K562 (cell line): ENCODE measurements around the gene HOXB5. TPM values are rescaled to one million over a fixed set of nuclear protein-coding genes. Genes with fewer than 3 reads are reported as not detected.

ENCODE experiments used
- COPS2 ChIP-seq: fragments of 450-650 bp; conservative IDR thresholded peaks from 2 replicates; pipeline ENCODE4 v1.6.1; 2016; ENCODE audit warnings: mild to moderate bottlenecking, moderate library complexity
- EZH2 ChIP-seq: IDR thresholded peaks from 2 replicates; pipeline ENCODE4 v1.6.1; 2012; ENCODE audit warnings: low read depth, mild to moderate bottlenecking, inconsistent platforms, low read length, borderline replicate concordance
- KDM2B ChIP-seq: fragments of 250-450 bp; sonication (Bioruptor Pico); IDR thresholded peaks from 2 replicates; pipeline ENCODE4 v1.8.0; 2021; ENCODE audit warnings: mild to moderate bottlenecking, moderate library complexity
- MLLT1 ChIP-seq, 2 experiments: fragments of 450-650 bp; IDR thresholded peaks; 2 replicates each; pipeline ENCODE4 v1.6.1; 2016
- NBN ChIP-seq: fragments of 450-650 bp; IDR thresholded peaks from 2 replicates; pipeline ENCODE4 v1.6.1; 2016; ENCODE audit warnings: low read depth, mild to moderate bottlenecking
- PPARD ChIP-seq: fragments of 250-450 bp; sonication (Bioruptor Pico); IDR thresholded peaks from 2 replicates; pipeline ENCODE4 v1.8.0; 2022; ENCODE audit warnings: inconsistent platforms, mild to moderate bottlenecking, moderate library complexity
- RBM22 ChIP-seq: fragments of 200-400 bp; formaldehyde crosslinking; IDR thresholded peaks from 2 replicates; pipeline ENCODE4 v1.6.1; 2018; ENCODE audit warnings: low read length, low read depth; ENCODE audit not compliant: poor library complexity, severe bottlenecking
- RFX7 ChIP-seq: fragments of 250-450 bp; sonication (Bioruptor Pico); IDR thresholded peaks from 2 replicates; pipeline ENCODE4 v1.5.1; 2021; ENCODE audit warnings: mild to moderate bottlenecking
- SNRNP70 ChIP-seq: fragments of 200-400 bp; formaldehyde crosslinking; optimal IDR thresholded peaks from 2 replicates; pipeline ENCODE3; 2017; ENCODE audit warnings: low read depth, low read length
- TAL1 ChIP-seq: fragments of 450-650 bp; IDR thresholded peaks from 2 replicates; pipeline ENCODE4 v1.6.1; 2016; ENCODE audit warnings: mild to moderate bottlenecking
- TARDBP ChIP-seq: fragments of 450-650 bp; IDR thresholded peaks from 2 replicates; pipeline ENCODE4 v1.6.1; 2016
- TCF3 ChIP-seq: sonication (generic); formaldehyde crosslinking; IDR thresholded peaks from 2 replicates; pipeline ENCODE4 v1.4.0; 2020; ENCODE audit warnings: mild to moderate bottlenecking, missing genetic modification reagents
- TGIF2 ChIP-seq: sonication (generic); formaldehyde crosslinking; IDR thresholded peaks from 2 replicates; pipeline ENCODE4 v1.8.1; 2022; ENCODE audit warnings: mild to moderate bottlenecking, missing genetic modification reagents, moderate library complexity
- ZBED1 ChIP-seq: IDR thresholded peaks from 2 replicates; pipeline ENCODE4 v1.6.1; 2014
- ZNF324 ChIP-seq: fragments of 250-450 bp; sonication (Bioruptor Pico); IDR thresholded peaks from 2 replicates; pipeline ENCODE4 v1.4.0; 2020; ENCODE audit warnings: mild to moderate bottlenecking
- ZNF449 ChIP-seq: fragments of 250-450 bp; sonication (Bioruptor Pico); IDR thresholded peaks from 2 replicates; pipeline ENCODE4 v1.8.0; 2022; ENCODE audit warnings: moderate library complexity, mild to moderate bottlenecking, inconsistent platforms
- polyA plus RNA-seq, 8 experiments: library from polyadenylated mRNA; depleted of rRNA in 4 of 8; stranded (reverse) in 5 of 8; unstranded in 3 of 8; fragments of >200 nt; fragmentation: Nextera tagmentation in 2 of 8; fragmentation: Illumina TruSeq in 1 of 8; extraction: Ambion mirVana in 2 of 8; extraction: Trizol in 1 of 8; gene quantifications; 2 replicates each; pipeline versions ENCODE4 v1.2.1 to v1.2.3, GENCODE V29; 2011 to 2014; ENCODE audit warnings: inconsistent platforms in 1 of 8, missing spikeins in 1 of 8
- total RNA-seq, 7 experiments: library from RNA; depleted of rRNA in 6 of 7; stranded (reverse); fragments of >200 nt in 6 of 7; fragmentation: Illumina TruSeq in 2 of 7; extraction: Trizol in 2 of 7; gene quantifications; 2 replicates each; pipeline versions ENCODE4 v1.2.1 to v1.2.3, GENCODE V29; 2011 to 2021; ENCODE audit warnings: low replicate concordance in 1 of 7
- TF ChIP-seq, protein P1 (sequence below): sonication (generic); formaldehyde crosslinking; IDR thresholded peaks from 2 replicates; pipeline ENCODE4 v1.8.0; 2022; ENCODE audit warnings: missing genetic modification reagents, mild to moderate bottlenecking, moderate library complexity, borderline replicate concordance
- TF ChIP-seq, protein P2 (sequence below): conservative IDR thresholded peaks from 2 replicates; pipeline ENCODE4 v1.6.1; 2011; ENCODE audit warnings: low read depth, mild to moderate bottlenecking, low read length; ENCODE audit not compliant: control insufficient read depth
- TF ChIP-seq, protein P3 (sequence below): fragments of 450-650 bp; IDR thresholded peaks from 2 replicates; pipeline ENCODE4 v1.7.1; 2018; ENCODE audit warnings: mild to moderate bottlenecking, low read depth; ENCODE audit not compliant: partially characterized antibody

Gene HOXB5
- total and polyA plus RNA-seq, 9 of the 15 experiments (the other 6 are each of a cell fraction or from before 2014, with no cell fraction given): 0.24 to 2.7 (median 0.65) TPM

DNA sequence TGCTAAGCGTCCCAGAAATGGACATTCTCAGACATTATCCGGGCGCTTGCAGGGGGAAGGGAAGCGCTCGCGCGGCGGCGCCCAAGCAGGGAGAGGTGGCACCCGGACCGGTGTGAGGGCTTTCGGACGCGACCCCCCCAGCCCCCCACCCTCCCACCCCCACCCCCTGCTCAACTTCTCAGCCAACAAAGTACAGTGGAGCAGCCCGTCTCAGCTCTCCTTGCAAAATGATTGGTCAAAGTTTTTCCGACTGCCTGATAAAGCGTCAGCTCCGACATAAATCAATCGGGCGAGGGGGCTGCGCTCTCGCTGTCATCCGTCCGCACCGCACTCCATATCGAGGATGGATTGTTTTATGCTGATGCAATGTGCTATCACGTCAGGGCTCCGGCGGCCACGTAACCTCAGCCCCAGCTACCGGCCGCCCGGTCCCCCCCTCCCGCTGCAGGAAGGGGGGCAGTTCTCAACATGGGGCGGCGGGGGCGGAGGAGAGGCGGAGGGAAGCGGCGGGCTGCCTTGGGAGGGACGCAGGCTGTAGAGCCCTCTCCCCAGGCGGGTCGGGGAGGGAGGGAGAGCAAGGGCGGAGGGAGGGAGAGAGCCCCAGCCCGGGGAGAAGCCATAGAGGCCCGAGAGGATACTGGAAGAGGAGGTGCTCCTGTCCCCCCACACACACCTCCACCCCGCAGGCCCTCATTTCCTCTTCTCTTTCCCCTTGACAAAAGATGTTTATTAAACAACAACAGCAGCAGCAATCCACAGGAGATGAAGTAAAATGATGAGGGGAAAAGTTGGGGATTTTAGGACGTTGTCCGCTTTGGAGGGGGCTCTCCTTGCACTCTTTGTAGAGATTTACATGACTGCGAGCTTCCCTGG is 32.9 kb upstream of the HOXB5 start, which contains the start of gene HOXB9 (continued):
- TF ChIP-seq NBN (peak; percentile 97), ZBED1 (peak; percentile 89; the same call in 1 of the 2 replicates), COPS2 (no peak), MLLT1 (IDR thresholded peaks at IDR 0.05) (peak; percentile 23 to 65; a peak in 3 of 4 replicates), TCF3 (CRISPR knock-in tag) (peak; percentile 51; the same call in 1 of the 2 replicates), RBM22 (no peak), ZNF449 (CRISPR knock-in tag) (no peak), EZH2 (no peak), ZNF324 (no peak), TGIF2 (CRISPR knock-in tag) (no peak), TARDBP (0 out of 2 replicates have a peak, but pooled peaks have one; percentile 44), PPARD (CRISPR knock-in tag) (no peak), KDM2B (no peak), SNRNP70 (no peak), RFX7 (CRISPR knock-in tag) (no peak), TAL1 (peak; percentile 35; the same call in 1 of the 2 replicates)
- TF ChIP-seq, protein P1, sequence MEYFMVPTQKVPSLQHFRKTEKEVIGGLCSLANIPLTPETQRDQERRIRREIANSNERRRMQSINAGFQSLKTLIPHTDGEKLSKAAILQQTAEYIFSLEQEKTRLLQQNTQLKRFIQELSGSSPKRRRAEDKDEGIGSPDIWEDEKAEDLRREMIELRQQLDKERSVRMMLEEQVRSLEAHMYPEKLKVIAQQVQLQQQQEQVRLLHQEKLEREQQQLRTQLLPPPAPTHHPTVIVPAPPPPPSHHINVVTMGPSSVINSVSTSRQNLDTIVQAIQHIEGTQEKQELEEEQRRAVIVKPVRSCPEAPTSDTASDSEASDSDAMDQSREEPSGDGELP: peak; percentile 96
- TF ChIP-seq, protein P2, sequence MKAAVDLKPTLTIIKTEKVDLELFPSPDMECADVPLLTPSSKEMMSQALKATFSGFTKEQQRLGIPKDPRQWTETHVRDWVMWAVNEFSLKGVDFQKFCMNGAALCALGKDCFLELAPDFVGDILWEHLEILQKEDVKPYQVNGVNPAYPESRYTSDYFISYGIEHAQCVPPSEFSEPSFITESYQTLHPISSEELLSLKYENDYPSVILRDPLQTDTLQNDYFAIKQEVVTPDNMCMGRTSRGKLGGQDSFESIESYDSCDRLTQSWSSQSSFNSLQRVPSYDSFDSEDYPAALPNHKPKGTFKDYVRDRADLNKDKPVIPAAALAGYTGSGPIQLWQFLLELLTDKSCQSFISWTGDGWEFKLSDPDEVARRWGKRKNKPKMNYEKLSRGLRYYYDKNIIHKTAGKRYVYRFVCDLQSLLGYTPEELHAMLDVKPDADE: peak; percentile 30; the same call in 1 of the 2 replicates
- TF ChIP-seq, protein P3, sequence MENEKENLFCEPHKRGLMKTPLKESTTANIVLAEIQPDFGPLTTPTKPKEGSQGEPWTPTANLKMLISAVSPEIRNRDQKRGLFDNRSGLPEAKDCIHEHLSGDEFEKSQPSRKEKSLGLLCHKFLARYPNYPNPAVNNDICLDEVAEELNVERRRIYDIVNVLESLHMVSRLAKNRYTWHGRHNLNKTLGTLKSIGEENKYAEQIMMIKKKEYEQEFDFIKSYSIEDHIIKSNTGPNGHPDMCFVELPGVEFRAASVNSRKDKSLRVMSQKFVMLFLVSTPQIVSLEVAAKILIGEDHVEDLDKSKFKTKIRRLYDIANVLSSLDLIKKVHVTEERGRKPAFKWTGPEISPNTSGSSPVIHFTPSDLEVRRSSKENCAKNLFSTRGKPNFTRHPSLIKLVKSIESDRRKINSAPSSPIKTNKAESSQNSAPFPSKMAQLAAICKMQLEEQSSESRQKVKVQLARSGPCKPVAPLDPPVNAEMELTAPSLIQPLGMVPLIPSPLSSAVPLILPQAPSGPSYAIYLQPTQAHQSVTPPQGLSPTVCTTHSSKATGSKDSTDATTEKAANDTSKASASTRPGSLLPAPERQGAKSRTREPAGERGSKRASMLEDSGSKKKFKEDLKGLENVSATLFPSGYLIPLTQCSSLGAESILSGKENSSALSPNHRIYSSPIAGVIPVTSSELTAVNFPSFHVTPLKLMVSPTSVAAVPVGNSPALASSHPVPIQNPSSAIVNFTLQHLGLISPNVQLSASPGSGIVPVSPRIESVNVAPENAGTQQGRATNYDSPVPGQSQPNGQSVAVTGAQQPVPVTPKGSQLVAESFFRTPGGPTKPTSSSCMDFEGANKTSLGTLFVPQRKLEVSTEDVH: peak; percentile 49
